ENCODE results near the gene IRF9.

The IRF9 gene

DNA sequence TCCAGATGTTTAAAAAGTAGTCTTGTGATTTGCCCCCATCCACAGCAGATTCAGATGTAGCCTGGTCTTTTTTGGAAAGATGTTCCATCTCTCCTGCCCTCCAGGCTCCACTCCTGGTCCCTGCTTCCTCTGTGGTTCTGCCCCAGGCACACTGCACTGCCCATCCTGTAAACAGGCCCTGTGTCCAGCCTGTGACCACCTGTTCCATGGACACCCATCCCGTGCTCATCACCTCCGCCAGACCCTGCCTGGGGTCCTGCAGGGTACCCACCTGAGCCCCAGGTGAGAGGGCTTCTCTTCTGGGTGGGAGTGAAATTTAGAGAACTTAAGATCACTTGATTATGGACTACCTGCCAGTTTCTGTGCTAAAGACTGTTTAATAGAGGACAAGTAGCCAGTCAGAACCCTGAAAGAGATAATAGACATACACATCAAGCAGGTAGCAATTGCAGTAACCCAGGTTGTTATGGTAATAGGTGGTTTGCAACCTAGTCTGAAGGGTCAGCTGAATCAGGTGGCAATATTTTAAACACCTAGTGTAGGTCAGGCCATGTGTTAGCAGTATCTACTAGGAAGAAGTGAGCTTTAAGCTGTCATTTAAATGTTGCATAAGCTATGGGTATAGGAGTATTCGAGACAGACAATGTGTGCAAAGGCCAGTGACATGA is 11.6 kb upstream of the IRF9 start:
- TF ChIP-seq GABPA (IDR thresholded peaks at IDR 0.05; ENCODE audit: low read depth) (no peak), POLR2AphosphoS5 (IDR thresholded peaks at IDR 0.05; ENCODE audit: low read depth) (no peak), SPI1 (IDR thresholded peaks at IDR 0.05; ENCODE audit: borderline replicate concordance, low read depth) (no peak)
- TF ChIP-seq, protein P1, sequence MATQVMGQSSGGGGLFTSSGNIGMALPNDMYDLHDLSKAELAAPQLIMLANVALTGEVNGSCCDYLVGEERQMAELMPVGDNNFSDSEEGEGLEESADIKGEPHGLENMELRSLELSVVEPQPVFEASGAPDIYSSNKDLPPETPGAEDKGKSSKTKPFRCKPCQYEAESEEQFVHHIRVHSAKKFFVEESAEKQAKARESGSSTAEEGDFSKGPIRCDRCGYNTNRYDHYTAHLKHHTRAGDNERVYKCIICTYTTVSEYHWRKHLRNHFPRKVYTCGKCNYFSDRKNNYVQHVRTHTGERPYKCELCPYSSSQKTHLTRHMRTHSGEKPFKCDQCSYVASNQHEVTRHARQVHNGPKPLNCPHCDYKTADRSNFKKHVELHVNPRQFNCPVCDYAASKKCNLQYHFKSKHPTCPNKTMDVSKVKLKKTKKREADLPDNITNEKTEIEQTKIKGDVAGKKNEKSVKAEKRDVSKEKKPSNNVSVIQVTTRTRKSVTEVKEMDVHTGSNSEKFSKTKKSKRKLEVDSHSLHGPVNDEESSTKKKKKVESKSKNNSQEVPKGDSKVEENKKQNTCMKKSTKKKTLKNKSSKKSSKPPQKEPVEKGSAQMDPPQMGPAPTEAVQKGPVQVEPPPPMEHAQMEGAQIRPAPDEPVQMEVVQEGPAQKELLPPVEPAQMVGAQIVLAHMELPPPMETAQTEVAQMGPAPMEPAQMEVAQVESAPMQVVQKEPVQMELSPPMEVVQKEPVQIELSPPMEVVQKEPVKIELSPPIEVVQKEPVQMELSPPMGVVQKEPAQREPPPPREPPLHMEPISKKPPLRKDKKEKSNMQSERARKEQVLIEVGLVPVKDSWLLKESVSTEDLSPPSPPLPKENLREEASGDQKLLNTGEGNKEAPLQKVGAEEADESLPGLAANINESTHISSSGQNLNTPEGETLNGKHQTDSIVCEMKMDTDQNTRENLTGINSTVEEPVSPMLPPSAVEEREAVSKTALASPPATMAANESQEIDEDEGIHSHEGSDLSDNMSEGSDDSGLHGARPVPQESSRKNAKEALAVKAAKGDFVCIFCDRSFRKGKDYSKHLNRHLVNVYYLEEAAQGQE (IDR thresholded peaks at IDR 0.05; ENCODE audit: insufficient replicate concordance, low read depth), result no peak
- TF ChIP-seq, protein P2, sequence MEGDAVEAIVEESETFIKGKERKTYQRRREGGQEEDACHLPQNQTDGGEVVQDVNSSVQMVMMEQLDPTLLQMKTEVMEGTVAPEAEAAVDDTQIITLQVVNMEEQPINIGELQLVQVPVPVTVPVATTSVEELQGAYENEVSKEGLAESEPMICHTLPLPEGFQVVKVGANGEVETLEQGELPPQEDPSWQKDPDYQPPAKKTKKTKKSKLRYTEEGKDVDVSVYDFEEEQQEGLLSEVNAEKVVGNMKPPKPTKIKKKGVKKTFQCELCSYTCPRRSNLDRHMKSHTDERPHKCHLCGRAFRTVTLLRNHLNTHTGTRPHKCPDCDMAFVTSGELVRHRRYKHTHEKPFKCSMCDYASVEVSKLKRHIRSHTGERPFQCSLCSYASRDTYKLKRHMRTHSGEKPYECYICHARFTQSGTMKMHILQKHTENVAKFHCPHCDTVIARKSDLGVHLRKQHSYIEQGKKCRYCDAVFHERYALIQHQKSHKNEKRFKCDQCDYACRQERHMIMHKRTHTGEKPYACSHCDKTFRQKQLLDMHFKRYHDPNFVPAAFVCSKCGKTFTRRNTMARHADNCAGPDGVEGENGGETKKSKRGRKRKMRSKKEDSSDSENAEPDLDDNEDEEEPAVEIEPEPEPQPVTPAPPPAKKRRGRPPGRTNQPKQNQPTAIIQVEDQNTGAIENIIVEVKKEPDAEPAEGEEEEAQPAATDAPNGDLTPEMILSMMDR (IDR thresholded peaks at IDR 0.05; ENCODE audit: insufficient read depth, low read length), result no peak
- no peak for DNase-seq (ENCODE audit: low read depth in 1 of 2, low spot score in 1 of 2)
- H3K4me3 ChIP-seq (replicated peaks; ENCODE audit: insufficient read depth, low read length), result no peak overlapping the region
- no peaks in the 10 kb centered on the region for H3K27me3 ChIP-seq (ENCODE audit: insufficient read depth, poor library complexity, severe bottlenecking)
- H3K27ac ChIP-seq (replicated peaks), result no peak overlapping the region

DNA sequence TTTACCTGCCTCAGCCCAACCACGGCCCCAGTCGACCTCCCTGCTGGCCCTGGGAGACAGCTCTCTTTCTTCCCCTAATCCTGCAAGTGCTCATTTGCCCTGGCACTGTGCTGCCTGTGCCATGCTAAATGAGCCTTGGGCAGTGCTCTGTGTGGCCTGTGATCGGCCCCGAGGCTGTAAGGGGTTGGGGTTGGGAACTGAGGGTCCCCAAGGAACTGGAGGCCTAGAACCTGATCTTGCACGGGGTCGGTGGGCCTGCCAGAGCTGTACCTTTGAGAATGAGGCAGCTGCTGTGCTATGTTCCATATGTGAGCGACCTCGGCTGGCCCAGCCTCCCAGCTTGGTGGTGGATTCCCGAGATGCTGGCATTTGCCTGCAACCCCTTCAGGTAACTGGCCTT is 11.0 kb upstream of the IRF9 start:
- DNase-seq (ENCODE audit: low read depth in 1 of 2, low spot score in 1 of 2), result no peak
- TF ChIP-seq, protein P2 (IDR thresholded peaks at IDR 0.05; ENCODE audit: insufficient read depth, low read length), result no peak
- TF ChIP-seq SPI1 (IDR thresholded peaks at IDR 0.05; ENCODE audit: borderline replicate concordance, low read depth) (no peak), POLR2AphosphoS5 (IDR thresholded peaks at IDR 0.05; ENCODE audit: low read depth) (no peak), GABPA (IDR thresholded peaks at IDR 0.05; ENCODE audit: low read depth) (no peak)
- TF ChIP-seq, protein P1 (IDR thresholded peaks at IDR 0.05; ENCODE audit: insufficient replicate concordance, low read depth), result no peak
- no peaks in the 10 kb centered on the region for H3K27me3 ChIP-seq (ENCODE audit: insufficient read depth, poor library complexity, severe bottlenecking)
- no peak overlapping the region for H3K27ac ChIP-seq (replicated peaks)
- H3K4me3 ChIP-seq (replicated peaks; ENCODE audit: insufficient read depth, low read length), result no peak overlapping the region

DNA sequence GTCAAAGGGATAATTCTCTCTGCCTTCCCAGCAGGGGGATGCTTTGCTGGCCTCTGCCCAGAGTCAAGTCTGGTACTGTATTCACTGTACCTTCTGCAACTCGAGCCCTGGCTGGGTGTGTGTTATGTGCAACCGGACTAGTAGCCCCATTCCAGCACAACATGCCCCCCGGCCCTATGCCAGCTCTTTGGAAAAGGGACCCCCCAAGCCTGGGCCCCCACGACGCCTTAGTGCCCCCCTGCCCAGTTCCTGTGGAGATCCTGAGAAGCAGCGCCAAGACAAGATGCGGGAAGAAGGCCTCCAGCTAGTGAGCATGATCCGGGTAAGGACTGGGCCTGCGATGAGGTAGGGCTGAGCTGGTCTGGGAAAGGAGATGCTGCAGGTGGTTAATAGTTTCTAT is 10.5 kb upstream of the IRF9 start:
- H3K27ac ChIP-seq (replicated peaks), result no peak overlapping the region
- TF ChIP-seq, protein P1 (IDR thresholded peaks at IDR 0.05; ENCODE audit: insufficient replicate concordance, low read depth), result no peak
- TF ChIP-seq SPI1 (IDR thresholded peaks at IDR 0.05; ENCODE audit: borderline replicate concordance, low read depth), result no peak
- TF ChIP-seq, protein P2 (IDR thresholded peaks at IDR 0.05; ENCODE audit: insufficient read depth, low read length), result no peak
- TF ChIP-seq POLR2AphosphoS5 (IDR thresholded peaks at IDR 0.05; ENCODE audit: low read depth), result no peak
- TF ChIP-seq GABPA (IDR thresholded peaks at IDR 0.05; ENCODE audit: low read depth), result no peak

More for the DNA sequence above, 10.5 kb upstream of the IRF9 start:
- DNase-seq (ENCODE audit: low read depth in 1 of 2, low spot score in 1 of 2), result no peak
- Histone ChIP-seq H3K4me3 (replicated peaks; ENCODE audit: insufficient read depth, low read length) (no peak overlapping the region), H3K27me3 (ENCODE audit: insufficient read depth, poor library complexity, severe bottlenecking) (no peaks in the 10 kb centered on the region)

All from HL-60 (cell line).